Stomach (tissue), 4 donors: Measurements from ENCODE around the gene GDF2.

Experiments
- CTCF ChIP-seq, 7 experiments: fragments of 450-650 bp in 4 of 7; fragments of 200-600 bp in 3 of 7; sonication (generic) in 3 of 7; IDR thresholded peaks; one replicate each; pipeline ENCODE4 v1.5.1; 2016 to 2019; ENCODE audit warnings: antibody characterized with exemption in 7 of 7, control low read depth in 2 of 7, mild to moderate bottlenecking in 1 of 7
- POLR2A ChIP-seq, 4 donors: fragments of 450-650 bp; IDR thresholded peaks; one replicate each; pipeline ENCODE4 v1.6.1; 2016; ENCODE audit warnings: antibody characterized with exemption in 4 of 4, control low read depth in 2 of 4, mild to moderate bottlenecking in 1 of 4, moderate library complexity in 1 of 4

GRCh38 chr10:47309408-47310089 is 12.7 kb upstream of the GDF2 start:
- TF ChIP-seq POLR2A (IDR thresholded peaks at IDR 0.05): no peak
- TF ChIP-seq CTCF (IDR thresholded peaks at IDR 0.05): no peak
